ENCODE results near the gene KCNAB2.

Gene KCNAB2

DNA sequence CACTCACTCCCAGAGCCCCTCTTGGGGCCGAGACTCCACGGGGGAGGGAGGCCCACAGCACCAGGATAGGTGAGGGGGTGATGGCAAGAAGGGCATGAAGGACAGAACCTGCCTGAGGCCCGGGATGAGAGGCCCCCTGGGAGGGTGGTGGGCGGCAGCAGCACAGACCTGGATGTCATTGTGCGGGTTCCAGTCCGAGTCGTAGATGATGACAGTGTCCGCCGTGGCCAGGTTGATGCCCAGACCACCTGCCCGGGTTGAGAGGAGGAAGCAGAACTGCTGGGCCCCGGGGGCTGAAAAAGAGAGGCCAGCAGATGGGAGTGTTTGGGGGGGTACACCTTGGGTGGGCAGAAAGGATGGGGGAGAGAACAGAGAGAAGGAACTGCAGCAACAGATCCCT lies 84.3 kb downstream of the KCNAB2 start:
- DNase-seq (ENCODE audit: low spot score): no peak

DNA sequence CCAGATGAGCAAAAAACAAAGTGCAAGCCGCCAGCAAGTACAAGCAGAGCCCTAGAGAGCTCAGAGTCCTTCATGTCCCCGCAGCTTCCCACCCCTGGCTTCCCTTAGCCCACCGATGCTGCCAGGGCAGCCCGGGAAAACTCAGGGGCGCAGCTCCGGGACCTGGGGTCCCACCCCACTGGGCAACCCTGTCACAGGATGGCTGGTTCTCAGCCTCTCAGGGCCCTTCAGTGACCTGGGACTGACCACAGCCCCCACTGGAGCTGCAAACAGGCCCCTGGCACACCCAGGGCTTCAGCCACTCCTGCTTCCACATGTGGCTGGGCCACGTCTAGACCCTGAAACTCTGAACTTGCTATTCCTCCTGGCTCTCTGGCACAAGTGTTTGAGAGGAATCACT lies 84.9 kb downstream of the KCNAB2 start:
- no peak for DNase-seq (ENCODE audit: low spot score)

DNA sequence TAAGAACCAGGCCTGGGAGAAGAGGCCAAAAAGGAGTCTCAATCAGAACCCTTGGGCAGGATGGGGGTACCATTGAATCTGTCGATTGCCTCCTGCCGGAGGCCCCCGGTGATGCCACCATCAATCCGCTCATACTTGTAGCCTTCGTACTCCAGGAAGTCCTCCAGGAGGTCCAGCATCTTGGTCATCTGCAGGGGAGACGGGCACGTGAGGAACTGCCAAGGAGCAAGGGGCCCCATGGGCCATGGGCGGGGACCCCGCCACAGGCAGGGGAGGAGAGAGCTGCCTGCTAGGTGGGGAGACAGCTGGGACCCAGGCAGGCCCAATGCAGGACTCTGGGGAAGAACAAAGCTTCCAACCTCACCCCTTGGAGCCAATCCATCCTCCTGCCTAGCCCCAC lies 85.9 kb downstream of the KCNAB2 start:
- no peak for DNase-seq (ENCODE audit: low spot score)

DNA sequence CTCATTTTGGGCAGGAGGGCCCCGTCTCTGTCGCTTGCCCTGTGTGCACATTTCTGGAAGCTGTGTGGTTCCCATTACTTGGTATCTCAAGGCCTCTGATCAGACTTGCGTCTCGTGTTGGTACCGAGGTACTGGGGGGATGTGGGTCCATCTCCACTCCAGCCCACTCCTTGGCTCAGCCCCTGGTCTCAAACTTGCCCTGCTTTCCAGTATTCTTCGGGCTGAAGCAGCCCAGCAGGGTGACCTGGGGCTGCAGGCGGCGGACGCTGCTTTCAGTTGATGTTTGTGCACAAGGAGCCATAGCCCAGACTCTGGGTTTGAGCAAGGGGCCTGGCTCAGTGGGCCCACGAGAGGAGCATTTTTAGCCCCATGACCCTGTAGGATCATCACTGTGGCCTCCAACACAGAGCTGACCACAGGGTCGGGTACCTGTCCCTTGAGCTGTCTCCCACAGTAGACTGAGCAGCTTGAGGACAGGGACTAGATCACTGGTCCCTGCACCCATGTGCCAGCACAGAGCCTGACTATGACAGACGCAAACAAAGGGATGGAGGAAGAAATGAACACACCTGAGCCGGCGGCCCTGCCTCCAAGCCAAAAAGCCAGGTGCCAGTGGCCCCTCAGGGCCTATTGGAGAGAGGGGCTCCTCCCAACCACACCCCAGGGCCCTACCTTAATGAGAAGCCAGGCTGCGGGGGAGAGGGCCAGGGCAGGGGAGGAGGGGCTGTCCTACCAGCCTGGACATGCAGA lies 87.6 kb downstream of the KCNAB2 start:
- no peak for DNase-seq (ENCODE audit: low spot score)

DNA sequence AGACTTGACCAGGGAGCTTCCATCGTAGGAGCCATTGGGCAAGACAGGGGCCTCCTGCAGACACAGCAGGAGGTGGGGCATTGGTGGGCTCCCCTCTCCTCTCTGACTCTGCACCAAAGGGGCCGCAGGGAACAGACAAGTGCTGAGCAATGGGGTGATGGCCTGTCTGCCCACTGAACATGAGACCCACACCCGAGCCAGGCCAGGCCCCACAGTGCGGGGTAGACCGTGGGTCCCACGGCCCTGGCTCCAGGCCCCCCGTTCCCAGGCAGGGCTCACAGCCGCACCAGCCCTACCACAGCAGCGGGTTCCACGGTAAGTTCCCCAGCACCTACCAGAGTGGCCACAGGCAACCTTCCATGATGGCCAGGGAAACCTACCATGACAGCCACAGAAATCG lies 88.5 kb downstream of the KCNAB2 start:
- DNase-seq (ENCODE audit: low spot score): no peak

DNA sequence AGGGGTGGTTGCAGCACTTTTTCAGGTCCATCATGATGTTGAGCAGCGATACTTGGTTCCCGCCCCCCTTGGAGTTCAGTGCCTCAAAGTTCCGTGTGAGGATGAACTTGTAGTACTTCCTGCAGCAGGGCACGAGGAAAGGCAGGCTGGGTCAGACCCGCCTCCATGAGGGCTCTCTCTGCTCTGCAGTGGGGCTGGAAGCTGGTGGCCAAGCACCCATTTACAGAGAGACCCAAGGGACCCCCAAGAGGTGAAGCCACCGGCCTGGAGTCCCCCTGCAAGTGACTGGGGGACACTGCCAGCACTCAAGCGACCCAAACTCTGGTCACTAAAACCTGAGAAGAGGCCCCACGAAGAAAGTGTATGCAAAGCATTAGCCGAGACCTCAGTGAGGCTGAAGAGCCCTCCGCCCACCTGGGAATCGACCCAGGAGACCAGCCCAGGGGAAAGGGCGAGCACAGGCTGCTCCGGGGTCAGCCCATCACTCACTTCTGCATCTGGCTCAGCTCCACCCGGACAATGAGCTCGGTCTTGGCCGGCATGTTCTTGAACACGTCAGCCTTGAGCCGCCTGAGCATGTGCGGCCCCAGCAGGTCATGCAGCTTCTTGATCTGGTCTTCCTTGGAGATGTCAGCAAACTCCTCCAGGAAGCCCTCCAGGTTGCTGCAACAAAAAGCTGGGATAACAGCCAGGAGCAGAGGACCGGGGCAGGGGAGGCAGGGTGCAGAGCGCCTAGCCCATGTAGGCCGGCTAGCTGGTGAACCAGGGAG lies 89.2 kb downstream of the KCNAB2 start:
- DNase-seq (ENCODE audit: low spot score): no peak

DNA sequence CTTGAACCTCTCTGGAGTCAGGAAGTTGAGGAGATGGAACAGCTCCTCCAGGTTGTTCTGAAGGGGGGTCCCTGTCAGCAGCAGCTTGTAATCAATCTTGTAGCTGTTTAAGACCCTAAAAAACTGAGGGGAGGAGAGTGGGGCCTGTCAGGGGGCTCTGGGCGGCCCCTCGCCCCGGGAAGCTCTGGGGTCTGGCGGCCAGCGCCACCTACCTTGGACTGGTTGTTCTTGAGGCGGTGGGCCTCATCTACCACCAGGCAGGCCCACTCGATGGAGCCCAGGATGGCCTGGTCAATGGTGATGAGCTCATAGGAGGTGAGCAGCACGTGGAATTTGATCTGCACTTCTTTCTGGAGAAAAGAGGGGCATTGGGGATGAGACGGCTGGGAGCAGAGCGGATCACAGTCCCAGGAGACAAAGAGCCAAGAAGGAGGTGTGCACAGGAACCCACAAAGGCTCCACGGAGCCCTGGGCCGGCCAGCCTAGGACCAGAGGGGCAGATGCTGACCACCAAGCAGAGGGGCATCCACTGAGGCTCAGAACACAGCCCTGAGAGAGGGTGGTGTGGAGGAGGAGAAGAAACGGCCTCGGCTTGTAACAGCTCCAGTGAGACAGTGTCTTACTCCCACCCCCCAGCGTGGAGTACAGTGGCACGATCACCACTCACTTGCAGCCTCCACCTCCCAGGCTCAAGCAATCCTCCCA lies 91.0 kb downstream of the KCNAB2 start:
- no peak for DNase-seq (ENCODE audit: low spot score)

DNA sequence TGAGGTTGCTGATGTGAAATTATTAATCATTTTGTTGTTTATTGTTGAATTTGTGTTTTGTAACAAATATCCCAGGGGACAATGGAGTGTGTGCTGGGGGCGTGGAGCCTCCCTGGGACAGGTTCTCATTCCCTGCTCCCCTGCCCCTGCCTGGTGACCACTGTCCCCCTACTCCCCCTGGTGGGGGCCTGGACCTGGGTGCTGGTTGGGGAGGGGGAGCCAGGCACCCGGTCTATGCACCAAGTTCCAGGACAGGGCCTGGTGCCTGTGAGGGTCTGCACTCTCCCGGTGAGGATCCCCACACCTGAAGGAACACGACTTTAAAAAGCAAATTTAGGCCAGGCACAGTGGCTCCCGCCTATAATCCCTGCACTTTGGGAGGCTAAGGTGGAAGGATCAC lies 92.1 kb downstream of the KCNAB2 start:
- DNase-seq (ENCODE audit: low spot score): no peak

DNA sequence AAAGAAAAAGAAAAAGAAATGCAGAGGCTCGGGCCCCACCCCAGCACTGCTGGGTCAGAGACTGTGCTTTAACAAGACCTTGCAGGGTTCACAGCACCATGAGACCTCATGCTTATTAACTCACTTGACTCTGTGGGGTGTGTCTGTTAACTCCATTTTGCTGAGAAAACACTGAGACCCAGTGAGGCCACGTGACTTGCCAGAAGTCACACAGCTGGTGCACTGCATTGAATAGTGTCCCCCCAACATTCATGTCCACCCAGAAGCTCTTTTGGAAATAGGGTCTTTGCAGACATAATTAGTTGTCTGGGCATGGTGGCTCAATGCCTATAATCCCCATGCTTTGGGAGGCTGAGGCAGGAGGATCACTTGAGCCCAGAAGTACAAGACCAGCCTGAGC lies 94.7 kb downstream of the KCNAB2 start:
- no peak for DNase-seq (ENCODE audit: low spot score)

DNA sequence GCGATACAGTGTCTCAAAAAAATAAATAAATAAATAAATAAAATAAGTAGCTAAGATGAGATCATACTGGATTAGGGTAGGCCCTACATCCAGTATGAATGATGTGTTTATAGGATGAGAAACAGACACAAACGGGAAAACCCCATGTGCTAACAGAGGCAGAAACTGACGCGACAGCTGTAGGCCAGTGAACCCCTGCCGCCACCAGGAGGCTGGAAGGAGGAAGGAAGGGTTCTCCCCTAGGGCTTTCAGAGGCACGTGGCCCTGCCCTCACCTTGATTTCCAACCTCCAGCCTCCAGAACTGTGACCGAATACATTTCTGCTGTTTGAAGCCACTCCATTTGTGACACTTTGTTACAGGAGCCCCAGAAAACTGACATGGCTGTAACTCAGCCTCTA lies 95.9 kb downstream of the KCNAB2 start:
- peak; percentile 19 for DNase-seq (ENCODE audit: low spot score)

DNA sequence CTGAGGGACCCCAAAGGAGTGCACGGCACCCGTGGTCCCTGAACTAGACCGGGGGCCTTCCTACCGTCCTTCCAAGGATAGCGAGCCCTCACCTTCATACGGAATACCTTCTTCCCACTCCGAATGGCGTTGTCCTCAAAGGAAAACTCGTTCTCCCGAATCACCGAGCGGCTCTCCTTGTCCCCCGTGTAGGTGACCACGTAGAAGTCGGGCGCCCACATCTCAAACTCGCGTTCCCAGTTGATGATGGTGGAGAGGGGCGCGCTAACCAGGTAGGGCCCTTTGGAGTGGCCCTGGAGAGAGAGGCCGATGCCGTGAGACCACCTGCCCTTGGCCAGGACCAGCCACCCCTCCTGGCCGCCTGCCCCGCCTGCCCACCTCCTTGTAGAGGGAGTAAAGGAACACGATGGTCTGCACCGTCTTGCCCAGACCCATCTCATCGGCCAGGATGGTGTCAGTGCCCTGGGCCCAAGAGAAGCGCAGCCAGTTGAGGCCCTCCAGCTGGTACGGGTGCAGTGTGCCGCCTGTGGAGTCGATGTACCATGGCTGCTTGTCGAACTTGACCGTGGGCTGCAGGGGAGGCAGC lies 96.4 kb downstream of the KCNAB2 start:
- no peak for DNase-seq (ENCODE audit: low spot score)

DNA sequence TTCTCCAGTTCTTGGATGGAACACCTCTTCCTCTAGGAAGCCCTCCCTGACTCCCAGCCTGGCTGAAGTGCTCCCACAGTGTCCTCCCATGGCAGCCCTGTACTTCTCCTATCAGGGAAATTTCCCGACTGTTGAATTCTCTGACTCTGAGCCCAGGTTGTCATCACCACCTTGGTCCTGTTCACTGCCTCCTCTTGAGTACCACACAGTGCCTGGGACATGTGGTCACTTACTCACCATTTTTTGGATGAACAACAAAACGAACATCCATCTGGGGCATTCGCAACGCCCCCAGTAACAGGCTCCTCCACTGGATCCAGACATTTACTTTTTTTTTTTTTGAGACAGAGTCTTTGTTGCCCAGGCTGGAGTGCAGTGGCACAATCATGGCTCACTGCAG lies 97.0 kb downstream of the KCNAB2 start:
- no peak for DNase-seq (ENCODE audit: low spot score)

DNA sequence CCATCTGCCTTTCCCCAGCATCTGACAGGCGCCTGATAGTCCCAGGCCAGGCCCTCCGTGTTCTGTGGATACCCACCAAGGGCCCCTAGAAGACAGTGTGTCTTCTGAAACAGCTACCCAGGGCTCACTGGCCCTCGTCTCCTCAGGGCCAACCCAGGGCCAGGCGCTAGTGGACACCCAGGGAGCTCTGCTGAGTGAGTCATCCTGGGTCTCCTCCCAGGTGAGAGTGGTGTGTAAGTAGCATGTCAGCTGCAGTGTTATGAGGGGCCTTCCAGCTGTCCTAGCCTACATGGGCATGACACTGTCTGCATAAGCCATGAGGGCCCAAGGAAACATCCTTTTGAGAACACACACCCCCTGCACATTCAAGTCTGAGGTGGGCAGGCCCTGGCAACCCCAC lies 97.7 kb downstream of the KCNAB2 start:
- no peak for DNase-seq (ENCODE audit: low spot score)

DNA sequence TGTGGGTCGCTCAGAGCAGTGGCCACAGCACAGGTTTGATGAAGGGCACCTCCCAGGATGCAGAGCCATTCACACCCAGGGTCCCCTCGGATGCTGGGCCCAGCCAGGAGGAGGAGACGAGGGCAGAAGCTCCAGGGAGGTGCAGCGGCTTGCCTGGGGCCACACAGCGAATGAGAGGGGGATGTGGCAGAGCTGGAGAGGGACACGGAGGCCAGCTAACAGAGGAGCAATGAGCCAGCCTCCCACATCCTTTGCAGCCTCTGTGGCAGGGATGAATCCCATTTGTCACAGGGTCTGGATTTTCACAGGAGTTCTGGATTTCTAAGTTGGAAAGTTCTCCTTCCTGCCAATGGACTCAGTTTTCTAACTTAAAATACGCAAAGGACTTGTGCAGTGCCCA lies 98.5 kb downstream of the KCNAB2 start:
- DNase-seq (ENCODE audit: low spot score): no peak

DNA sequence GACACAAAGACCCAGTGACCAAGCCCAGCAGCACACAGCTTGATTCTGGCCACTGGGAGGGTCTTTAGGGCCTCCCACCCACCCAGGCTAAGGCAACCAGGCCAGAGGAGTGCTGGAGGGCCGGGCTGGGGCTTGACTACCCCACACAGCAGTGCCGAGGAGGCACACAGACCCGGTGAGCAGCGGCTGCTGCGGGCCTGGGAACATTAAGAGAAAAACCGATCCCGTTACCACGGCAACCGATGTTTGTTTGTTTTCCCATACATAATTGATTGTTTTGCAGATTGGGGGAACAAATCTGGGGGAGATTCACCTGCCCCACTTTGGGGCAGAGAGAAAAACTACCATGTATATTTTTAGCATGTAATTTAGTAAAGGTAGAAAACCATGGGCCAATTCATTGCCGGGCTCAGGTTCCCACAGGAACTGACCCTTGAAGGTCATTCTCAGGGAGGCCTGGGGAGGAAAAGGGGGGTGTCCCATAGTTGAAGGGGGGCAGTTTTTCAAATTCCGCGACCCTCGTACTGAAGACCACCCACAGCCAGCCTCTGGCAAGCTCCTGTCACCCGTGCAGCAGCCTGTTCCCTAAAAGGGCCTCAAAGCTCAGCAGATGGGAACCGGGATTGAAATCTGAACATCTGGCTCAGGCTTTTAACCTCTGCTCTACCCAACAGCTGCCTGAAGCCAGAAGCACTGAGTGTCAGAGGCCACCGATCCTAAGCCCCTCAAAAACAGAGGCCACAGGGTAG lies 99.1 kb downstream of the KCNAB2 start:
- no peak for DNase-seq (ENCODE audit: low spot score)

DNA sequence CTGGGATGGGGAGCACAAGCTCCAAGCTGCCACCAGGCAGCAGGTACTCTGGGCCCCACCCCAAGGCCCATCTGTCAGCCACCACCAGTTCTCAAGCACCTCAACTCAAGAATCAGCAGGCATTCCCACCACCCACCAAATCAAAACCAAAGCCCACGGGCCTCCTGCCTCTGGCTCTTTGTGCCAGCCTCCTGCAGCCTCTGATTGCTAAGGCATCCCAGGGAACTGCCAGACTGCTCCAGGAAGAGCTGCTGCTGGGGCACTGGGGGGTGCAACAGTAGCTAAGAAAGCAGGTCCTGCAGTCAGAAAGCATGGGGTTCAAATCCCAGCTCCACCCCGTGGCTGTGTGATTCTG lies 99.7 kb downstream of the KCNAB2 start:
- DNase-seq (ENCODE audit: low spot score): no peak

DNA sequence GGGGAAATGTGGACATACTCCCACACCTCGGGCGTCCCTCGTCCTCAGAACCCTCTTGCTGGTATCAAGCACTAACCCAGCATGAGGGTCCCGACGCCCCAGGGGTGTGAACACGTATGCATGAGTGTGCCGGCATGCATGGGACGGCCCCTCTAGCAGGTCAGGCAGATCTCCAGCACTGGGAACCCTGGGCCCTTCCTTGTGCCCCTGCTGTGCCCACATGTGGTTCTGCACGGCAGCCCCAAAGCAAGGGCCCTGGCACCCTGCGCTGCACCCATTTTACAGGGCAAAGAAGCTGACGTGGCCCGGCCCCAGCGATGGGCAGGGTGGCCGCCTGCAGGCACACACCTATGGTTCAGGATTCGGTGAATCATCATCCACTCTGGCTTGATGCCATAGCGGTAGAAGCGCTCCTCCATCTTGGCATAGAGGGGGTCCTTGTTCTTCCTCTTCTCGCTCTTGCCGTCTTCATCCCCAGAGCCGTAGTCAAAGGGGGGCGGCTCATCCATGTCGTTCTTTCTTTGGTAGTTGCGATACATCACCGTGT lies 100.2 kb downstream of the KCNAB2 start:
- DNase-seq (ENCODE audit: low spot score): no peak

DNA sequence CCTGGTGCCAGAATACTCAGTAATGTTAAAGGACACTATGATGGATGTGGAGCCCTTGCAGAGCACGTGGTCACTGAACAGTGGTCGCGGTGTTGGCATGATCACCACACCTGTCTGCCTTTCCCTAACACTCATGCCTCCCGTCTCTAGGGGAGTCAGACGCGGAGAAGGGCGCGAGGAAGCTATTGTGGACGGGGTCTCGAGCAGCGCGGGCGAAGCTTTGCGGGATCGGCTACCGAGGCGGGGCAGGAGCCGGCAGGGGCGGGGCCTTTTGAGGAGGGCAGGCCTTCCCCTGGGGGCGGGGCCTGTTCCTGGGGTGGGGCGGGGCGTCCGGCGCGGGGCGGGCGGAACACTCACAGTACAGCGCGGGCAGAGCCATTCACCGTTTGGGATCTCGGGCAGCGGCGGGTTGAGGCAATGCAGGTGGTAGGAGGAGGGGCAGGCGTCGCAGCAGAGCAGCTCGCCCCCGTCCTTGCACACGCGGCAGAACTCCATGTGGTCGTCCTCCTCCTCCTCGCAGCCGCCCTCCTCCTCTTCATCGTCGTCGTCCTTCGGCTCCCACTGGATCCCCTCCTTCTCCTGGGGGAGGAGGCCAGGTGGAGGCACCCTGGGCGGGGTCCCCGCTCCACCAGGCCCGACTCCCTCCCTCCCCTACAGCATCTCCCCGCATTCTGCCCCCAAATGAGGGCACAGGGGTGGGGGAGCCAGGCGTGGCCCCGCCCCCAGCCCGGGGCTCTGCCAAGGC lies 103.0 kb downstream of the KCNAB2 start:
- DNase-seq (ENCODE audit: low spot score): peak; percentile 56

DNA sequence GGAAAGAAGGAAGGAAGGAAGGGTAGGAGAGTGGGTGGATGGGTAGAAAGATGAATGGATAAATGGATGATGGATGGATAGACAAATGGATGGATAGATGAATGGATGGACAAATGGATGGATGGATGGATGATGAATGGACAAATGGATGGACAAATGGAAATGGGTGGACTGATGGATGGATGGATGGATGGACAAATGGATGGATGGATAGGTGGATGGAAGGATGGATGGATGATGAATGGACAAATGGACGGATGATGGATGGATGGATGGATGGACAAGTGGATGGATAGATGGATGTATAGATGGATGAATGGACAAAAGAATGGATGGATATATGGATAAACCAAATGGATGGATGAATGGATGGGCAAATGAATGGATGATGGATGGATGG lies 103.9 kb downstream of the KCNAB2 start:
- DNase-seq (ENCODE audit: low spot score): no peak

DNA sequence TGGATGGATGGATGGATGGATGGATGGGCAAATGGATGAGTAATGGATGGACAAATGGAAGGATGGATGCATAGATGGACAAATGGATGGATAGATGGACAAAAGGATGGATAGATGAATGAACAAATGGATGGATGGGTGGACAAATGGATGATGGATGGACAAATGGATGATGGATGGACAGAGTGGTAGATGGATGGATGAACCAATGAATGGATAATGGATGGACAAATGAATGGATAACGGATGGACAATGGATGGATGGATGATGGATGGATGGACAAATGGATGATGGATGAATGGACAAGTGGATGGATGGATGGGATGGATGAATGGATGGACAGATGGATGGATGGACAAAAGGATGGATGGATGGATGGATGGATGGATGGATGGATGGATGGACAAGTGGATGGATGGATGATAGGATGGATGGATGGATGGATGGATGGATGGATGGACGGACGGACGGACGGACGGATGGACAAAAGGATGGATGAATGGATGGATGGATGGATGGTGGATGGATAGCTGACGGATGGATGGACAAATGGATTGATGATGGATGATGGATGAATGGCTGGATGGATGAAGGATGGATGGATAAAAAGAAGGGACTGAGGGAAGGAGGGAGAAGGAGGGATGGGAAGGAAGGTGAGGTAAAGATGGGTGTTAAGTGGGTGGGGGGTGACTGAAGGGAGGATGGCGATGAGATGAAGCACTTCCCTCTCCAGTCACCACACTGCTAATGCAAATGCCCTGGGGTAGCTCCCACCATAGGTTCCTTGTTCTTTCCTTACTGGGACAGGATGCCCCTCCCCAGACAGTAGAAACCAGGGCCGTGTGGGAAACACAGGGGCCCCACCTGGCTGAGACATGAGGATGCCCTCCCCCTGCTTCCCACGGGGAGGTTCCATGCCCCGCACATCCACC lies 104.6 kb downstream of the KCNAB2 start:
- DNase-seq (ENCODE audit: low spot score): no peak

Measured in activated CD4-positive, alpha-beta T cell treated with anti-CD3 and anti-CD28 coated beads, Interleukin-2, Interleukin-4, amounts not matched to agents 100 ng/mL and 50 ng/mL, durations not matched to agents 16 hours and 8 hours (primary cell).